NK-92 treated with Interleukin-12 subunit alpha and Interleukin-12 subunit beta, amount 100 ng/mL, for 24 hours (cell line): ENCODE results near the gene SPTBN2.

Source experiments
- DNase-seq: peaks from one replicate; lab custom pipeline; 2025; lab: John Stamatoyannopoulos, UW

SPTBN2 gene

GRCh38 chr11:66638177-66639065 is 90.6 kb downstream of the SPTBN2 start, which contains the start of gene RBM4:
Gene RBM4, plus strand, starts transcription at chr11:66638703. Its CDS starts 1,009 bp downstream, at chr11:66639712.
- peak; percentile 96 for DNase-seq

- no peak for DNase-seq
Observed at GRCh38 chr11:66637557-66638176, 91.3 kb downstream of the SPTBN2 start.

DNA sequence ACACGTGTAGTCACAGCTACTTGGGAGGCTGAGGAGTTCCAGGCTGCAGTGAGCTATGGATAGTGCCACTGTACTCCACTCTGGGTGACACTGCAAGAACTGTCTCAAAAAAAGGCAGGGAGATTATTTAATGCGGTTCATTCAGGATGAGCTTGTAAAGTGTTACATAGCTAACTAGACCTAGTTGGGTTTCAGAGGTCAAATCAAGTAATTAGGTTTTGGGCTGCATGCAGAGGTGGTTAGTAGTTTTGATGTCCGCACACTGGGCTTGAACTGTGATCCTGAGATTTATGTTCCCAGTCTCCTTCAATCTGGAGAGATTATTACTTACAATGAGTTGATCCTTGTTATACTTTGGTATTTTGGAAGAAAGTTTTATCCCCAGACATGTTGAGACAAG is 92.6 kb downstream of the SPTBN2 start:
- DNase-seq, result no peak
